GM19025 (cell line): ENCODE measurements around the gene CDH4.

Source experiments
- ATAC-seq: cut with Tn5 transposase; IDR thresholded peaks from one replicate; pipeline ENCODE4 v1.9.1; 2021; ENCODE audit warnings: mild to moderate bottlenecking, low read depth, moderate library complexity; ENCODE audit not compliant: unreplicated experiment

CDH4 gene

GRCh38 chr20:61505508-61505907, 253.4 kb downstream of the CDH4 start:
- ATAC-seq, result no peak

GRCh38 chr20:61507778-61508177, 255.7 kb downstream of the CDH4 start:
- ATAC-seq, result no peak

GRCh38 chr20:61508301-61509096, 256.4 kb downstream of the CDH4 start:
- no peak for ATAC-seq

GRCh38 chr20:61510778-61511330, 258.8 kb downstream of the CDH4 start:
- ATAC-seq, result no peak

GRCh38 chr20:61512475-61512874, 260.4 kb downstream of the CDH4 start:
- ATAC-seq, result no peak

GRCh38 chr20:61513124-61514017, 261.3 kb downstream of the CDH4 start:
- no peak for ATAC-seq

- no peak for ATAC-seq
Measured at GRCh38 chr20:61514018-61514365, 261.9 kb downstream of the CDH4 start.

- no peak for ATAC-seq
Measured at GRCh38 chr20:61514396-61514795, 262.3 kb downstream of the CDH4 start.

GRCh38 chr20:61514805-61515505, 262.9 kb downstream of the CDH4 start:
- no peak for ATAC-seq

GRCh38 chr20:61515922-61516321, 263.9 kb downstream of the CDH4 start:
- no peak for ATAC-seq

- no peak for ATAC-seq
Measured at GRCh38 chr20:61516346-61517208, 264.5 kb downstream of the CDH4 start.

GRCh38 chr20:61517419-61517818, 265.4 kb downstream of the CDH4 start:
- no peak for ATAC-seq

- no peak for ATAC-seq
Measured at GRCh38 chr20:61518424-61518951, 266.4 kb downstream of the CDH4 start.

- ATAC-seq, result no peak
Measured at GRCh38 chr20:61519488-61519887, 267.4 kb downstream of the CDH4 start.

GRCh38 chr20:61520076-61520892, 268.2 kb downstream of the CDH4 start:
- no peak for ATAC-seq

GRCh38 chr20:61520893-61521460, 268.9 kb downstream of the CDH4 start:
- no peak for ATAC-seq

- no peak for ATAC-seq
Measured at GRCh38 chr20:61521687-61522420, 269.8 kb downstream of the CDH4 start.
